ENCODE results near the gene FAM204A. TPM values are rescaled to one million over a fixed set of nuclear protein-coding genes. Genes with fewer than 3 reads are reported as not detected.

FAM204A gene
- polyA plus RNA-seq (2012; ENCODE audit: low read depth, missing spikeins), result 43.8 TPM

DNA sequence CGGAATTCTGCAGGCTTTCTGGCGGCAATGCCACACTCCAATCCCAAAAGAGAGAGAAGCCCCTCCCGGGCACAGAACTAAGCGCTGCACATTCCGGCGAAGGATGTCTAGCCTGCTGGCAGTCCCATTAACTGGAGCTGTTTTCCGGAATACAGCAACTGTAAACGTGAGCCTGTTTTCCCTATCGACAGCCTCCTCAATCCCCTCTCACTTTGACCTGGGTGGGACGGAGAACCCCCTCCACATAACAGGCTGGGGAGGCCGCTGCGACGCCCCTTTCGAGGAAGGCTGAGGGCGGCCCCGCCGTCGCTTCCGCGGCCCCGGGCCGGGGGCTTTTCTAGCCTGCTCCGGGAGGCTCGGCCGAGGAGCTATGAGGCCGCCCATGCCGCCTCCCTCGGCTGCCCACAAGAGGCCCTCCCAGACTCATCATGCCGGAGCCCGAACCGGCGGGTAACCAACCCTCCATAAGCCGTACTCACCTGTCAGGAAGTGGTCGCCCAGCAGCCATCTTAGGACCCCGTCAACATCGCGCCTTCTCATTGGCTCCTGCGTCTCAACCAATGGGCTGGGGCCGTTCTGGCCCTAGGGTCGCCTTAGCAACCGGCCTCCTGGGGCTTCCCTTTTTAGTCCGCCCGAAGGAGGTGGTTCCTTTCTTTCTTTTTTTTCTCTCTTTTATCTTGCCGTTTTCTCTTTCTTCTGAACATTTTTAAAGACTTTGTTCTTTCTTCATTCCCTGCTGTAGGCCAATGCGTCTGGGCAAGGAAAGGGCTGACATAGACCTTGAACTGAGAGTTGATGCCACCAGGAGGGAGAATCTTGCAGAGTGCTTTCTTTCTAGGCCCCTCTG, at the start of gene FAM204A:
FAM204A (minus strand) TSS at position 534 of the 847 bp plus-strand sequence. CDS start 5,909 bp downstream, outside the sequence.
- TF ChIP-seq POLR2AphosphoS5 (IDR thresholded peaks at IDR 0.05; ENCODE audit: low read depth, low read length) (peak; percentile 76), POU2F2 (IDR thresholded peaks at IDR 0.05; ENCODE audit: low read depth, low read length) (peak; percentile 55; the same call in 1 of the 2 replicates), PAX5 (IDR thresholded peaks at IDR 0.05; ENCODE audit: insufficient read depth, low read length, severe bottlenecking) (no peak), POLR2A (IDR thresholded peaks at IDR 0.05; ENCODE audit: low read depth, low read length) (peak; percentile 84), SPI1 (IDR thresholded peaks at IDR 0.05; ENCODE audit: low read depth, low read length) (peak; percentile 86), TAF1 (IDR thresholded peaks at IDR 0.05; ENCODE audit: low read depth, low read length) (peak; percentile 96)
- FAIRE-seq (peak; percentile 95), DNase-seq (ENCODE audit: insufficient read length, low spot score) (peak; percentile 83)

DNA sequence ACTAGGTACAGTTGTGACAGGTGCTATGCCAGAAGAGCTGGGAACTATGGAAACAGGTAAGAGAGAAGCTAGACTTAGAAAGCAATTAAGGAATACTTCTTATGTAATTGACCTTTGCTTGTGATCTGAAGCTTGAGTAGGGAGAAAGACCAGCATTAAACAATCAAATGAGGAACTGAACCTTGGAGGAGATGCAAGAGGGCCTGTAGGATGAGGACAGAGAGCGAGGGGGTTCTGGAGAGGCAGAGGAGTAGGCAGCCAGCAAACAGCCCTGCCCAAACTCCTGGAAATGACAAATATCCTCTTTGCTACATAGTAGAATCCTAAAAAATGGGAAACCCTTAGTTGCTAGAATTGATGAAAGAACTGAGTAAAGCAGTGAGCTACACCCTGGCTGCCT, 41.6 kb upstream of the FAM204A start:
- FAIRE-seq, result no peak
- 0 out of 2 replicates have a peak, but pooled peaks have one; percentile 20 for TF ChIP-seq SPI1 (IDR thresholded peaks at IDR 0.05; ENCODE audit: low read depth, low read length)
- no peak for TF ChIP-seq POLR2A (IDR thresholded peaks at IDR 0.05; ENCODE audit: low read depth, low read length)
- no peak for DNase-seq (ENCODE audit: insufficient read length, low spot score)

DNA sequence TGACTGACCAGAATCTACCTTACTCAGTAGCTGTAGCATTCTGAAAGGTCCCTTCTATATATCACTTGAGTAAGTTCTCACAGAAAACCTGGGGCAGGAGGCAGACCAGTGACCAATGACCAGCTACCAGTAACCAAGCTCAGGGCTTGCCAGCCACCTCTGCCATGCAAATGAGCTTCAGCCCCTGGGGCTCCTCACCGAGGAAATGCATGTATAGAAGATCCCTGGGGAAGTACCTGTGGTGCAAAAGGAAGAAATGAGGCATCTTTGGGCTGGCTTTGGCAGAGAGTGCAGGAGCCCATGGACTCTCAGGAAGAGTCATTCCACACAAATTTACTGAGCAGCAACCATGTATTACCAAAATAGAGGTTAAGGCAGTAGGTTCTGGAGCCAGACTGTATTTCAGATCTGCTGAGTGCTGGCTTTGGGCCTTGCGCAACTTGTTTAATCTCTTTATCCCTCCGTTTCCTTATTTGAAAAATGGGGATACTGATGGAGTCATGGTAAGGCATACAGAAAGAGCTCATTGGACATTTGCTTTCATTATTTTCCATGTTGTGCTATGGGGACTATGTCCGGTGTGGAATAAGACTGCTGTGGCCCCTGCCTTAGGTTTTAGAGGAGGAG, 41.1 kb upstream of the FAM204A start:
- no peak for TF ChIP-seq SPI1 (IDR thresholded peaks at IDR 0.05; ENCODE audit: low read depth, low read length)
- TF ChIP-seq PAX5 (IDR thresholded peaks at IDR 0.05; ENCODE audit: insufficient read depth, low read length, severe bottlenecking), result no peak
- no peak for TF ChIP-seq POLR2A (IDR thresholded peaks at IDR 0.05; ENCODE audit: low read depth, low read length)
- TF ChIP-seq POU2F2 (IDR thresholded peaks at IDR 0.05; ENCODE audit: low read depth, low read length), result no peak
- no peak for TF ChIP-seq TAF1 (IDR thresholded peaks at IDR 0.05; ENCODE audit: low read depth, low read length)
- no peak for TF ChIP-seq POLR2AphosphoS5 (IDR thresholded peaks at IDR 0.05; ENCODE audit: low read depth, low read length)
- DNase-seq (ENCODE audit: insufficient read length, low spot score) (no peak), FAIRE-seq (no peak)

DNA sequence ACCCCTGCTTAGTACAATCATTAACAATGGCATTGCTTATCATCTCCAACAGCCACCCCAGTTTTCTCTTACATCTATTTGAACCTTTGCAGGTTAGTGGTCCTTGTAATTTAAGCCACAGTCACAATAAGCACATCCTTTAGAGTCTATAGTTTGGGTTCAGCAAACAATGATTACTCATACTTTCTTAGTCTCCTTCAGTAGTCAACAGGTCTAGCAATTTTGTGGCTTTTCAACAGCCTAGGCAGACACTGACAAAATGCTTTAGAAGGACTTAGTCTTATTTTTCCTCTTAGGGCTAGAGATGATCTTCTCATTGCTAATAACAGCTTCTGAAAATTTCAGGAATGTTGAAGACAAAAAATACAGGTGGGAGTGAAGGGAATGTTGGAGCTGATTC, 32.3 kb upstream of the FAM204A start:
- TF ChIP-seq TAF1 (IDR thresholded peaks at IDR 0.05; ENCODE audit: low read depth, low read length) (no peak), PAX5 (IDR thresholded peaks at IDR 0.05; ENCODE audit: insufficient read depth, low read length, severe bottlenecking) (no peak), POLR2AphosphoS5 (IDR thresholded peaks at IDR 0.05; ENCODE audit: low read depth, low read length) (no peak), SPI1 (IDR thresholded peaks at IDR 0.05; ENCODE audit: low read depth, low read length) (no peak), POLR2A (IDR thresholded peaks at IDR 0.05; ENCODE audit: low read depth, low read length) (no peak), POU2F2 (IDR thresholded peaks at IDR 0.05; ENCODE audit: low read depth, low read length) (no peak)
- no peak for FAIRE-seq
- no peak for DNase-seq (ENCODE audit: insufficient read length, low spot score)

DNA sequence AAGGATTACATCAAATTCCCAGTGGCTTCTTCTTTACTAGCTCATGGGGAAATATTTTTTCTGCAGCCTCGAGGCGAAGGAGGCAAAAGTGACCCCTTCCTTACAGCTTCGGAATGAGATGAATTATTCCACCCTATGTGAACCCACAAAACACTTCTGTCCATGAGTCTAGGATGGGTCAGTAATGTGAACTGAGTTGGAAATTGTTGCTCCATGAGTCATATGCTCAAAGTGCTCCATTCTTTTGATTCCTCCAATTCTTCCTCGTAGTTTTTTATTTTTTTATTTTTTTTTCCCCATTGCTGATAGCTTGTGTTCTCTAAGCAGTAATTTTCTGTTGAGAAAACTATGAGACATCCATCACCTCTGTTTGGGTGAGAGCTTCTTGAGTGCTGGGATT, 31.7 kb upstream of the FAM204A start:
- TF ChIP-seq SPI1 (IDR thresholded peaks at IDR 0.05; ENCODE audit: low read depth, low read length) (no peak), PAX5 (IDR thresholded peaks at IDR 0.05; ENCODE audit: insufficient read depth, low read length, severe bottlenecking) (no peak), POU2F2 (IDR thresholded peaks at IDR 0.05; ENCODE audit: low read depth, low read length) (no peak), POLR2A (IDR thresholded peaks at IDR 0.05; ENCODE audit: low read depth, low read length) (no peak), TAF1 (IDR thresholded peaks at IDR 0.05; ENCODE audit: low read depth, low read length) (no peak), POLR2AphosphoS5 (IDR thresholded peaks at IDR 0.05; ENCODE audit: low read depth, low read length) (no peak)
- DNase-seq (ENCODE audit: insufficient read length, low spot score) (no peak), FAIRE-seq (no peak)

DNA sequence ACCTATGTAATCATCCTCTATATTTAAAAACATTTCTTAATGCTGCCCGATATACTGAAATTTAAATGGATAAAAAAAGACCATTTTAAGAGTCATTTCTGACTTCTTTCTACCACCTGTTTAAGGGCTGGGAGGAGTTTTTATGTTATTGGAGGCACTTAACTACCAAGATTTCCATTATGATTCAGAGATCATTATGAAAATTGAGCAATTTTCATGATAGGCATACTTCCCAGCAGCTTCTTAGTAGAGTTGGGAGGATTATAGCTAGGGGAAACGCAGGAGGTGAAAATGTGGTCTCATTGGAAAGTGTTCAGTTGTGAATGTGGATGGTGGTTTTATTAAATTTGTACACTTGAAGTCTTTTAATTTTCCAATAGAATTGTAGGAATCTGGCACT, 28.4 kb upstream of the FAM204A start:
- no peak for TF ChIP-seq POLR2AphosphoS5 (IDR thresholded peaks at IDR 0.05; ENCODE audit: low read depth, low read length)
- TF ChIP-seq SPI1 (IDR thresholded peaks at IDR 0.05; ENCODE audit: low read depth, low read length), result no peak
- TF ChIP-seq TAF1 (IDR thresholded peaks at IDR 0.05; ENCODE audit: low read depth, low read length), result no peak
- TF ChIP-seq POLR2A (IDR thresholded peaks at IDR 0.05; ENCODE audit: low read depth, low read length), result no peak
- TF ChIP-seq PAX5 (IDR thresholded peaks at IDR 0.05; ENCODE audit: insufficient read depth, low read length, severe bottlenecking), result no peak
- no peak for TF ChIP-seq POU2F2 (IDR thresholded peaks at IDR 0.05; ENCODE audit: low read depth, low read length)
- DNase-seq (ENCODE audit: insufficient read length, low spot score) (no peak), FAIRE-seq (no peak)

DNA sequence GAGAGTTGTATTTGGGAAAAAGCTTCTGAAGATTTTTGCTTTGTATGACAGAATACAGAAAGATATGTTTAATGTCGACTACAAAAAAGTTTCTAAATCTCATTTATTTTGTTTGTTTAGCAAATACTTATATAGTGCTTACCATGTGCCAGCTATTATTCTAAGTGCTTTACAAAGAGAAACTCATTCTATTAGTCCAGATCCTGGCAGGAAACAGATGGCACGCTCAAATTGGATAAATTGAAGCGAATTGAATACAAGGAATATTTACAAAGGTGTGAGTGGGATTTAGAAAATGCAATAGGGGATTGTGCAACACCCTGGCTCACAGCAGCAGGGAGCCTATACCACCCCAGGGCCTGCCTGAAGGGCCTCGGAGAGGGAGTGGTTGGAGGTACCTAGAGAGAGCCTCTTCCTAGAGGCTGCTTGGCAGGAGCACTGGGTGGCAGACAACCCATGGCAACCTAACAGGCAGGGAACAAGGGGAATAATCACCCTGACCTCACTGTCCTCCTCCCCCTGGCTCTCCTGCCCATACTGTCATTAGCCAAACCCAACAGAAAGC, 27.6 kb upstream of the FAM204A start:
- FAIRE-seq (no peak), DNase-seq (ENCODE audit: insufficient read length, low spot score) (no peak)
- TF ChIP-seq POU2F2 (IDR thresholded peaks at IDR 0.05; ENCODE audit: low read depth, low read length), result no peak
- no peak for TF ChIP-seq PAX5 (IDR thresholded peaks at IDR 0.05; ENCODE audit: insufficient read depth, low read length, severe bottlenecking)
- no peak for TF ChIP-seq SPI1 (IDR thresholded peaks at IDR 0.05; ENCODE audit: low read depth, low read length)
- no peak for TF ChIP-seq POLR2AphosphoS5 (IDR thresholded peaks at IDR 0.05; ENCODE audit: low read depth, low read length)
- no peak for TF ChIP-seq TAF1 (IDR thresholded peaks at IDR 0.05; ENCODE audit: low read depth, low read length)
- no peak for TF ChIP-seq POLR2A (IDR thresholded peaks at IDR 0.05; ENCODE audit: low read depth, low read length)

DNA sequence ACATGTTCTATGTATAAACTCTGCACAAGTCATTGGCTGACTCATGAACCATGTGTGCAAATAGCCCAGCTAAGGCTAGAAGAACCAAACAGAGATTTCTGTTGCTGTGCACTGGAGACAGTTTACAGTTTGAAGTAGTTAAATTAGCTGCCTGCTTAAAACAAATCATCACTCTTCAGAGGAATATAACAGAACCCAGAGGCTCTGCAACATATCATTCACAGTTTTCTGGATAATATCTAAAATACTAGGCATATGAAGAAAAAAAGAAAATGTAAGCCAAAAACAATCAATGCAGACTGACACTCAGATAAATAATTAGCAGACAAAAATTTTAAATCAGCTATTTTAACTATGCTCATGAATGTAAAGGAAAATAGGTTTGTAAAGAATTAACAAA, 23.6 kb upstream of the FAM204A start:
- TF ChIP-seq POU2F2 (IDR thresholded peaks at IDR 0.05; ENCODE audit: low read depth, low read length), result no peak
- no peak for TF ChIP-seq SPI1 (IDR thresholded peaks at IDR 0.05; ENCODE audit: low read depth, low read length)
- no peak for TF ChIP-seq TAF1 (IDR thresholded peaks at IDR 0.05; ENCODE audit: low read depth, low read length)
- TF ChIP-seq POLR2AphosphoS5 (IDR thresholded peaks at IDR 0.05; ENCODE audit: low read depth, low read length), result no peak
- no peak for TF ChIP-seq PAX5 (IDR thresholded peaks at IDR 0.05; ENCODE audit: insufficient read depth, low read length, severe bottlenecking)
- TF ChIP-seq POLR2A (IDR thresholded peaks at IDR 0.05; ENCODE audit: low read depth, low read length), result no peak
- FAIRE-seq (no peak), DNase-seq (ENCODE audit: insufficient read length, low spot score) (no peak)

DNA sequence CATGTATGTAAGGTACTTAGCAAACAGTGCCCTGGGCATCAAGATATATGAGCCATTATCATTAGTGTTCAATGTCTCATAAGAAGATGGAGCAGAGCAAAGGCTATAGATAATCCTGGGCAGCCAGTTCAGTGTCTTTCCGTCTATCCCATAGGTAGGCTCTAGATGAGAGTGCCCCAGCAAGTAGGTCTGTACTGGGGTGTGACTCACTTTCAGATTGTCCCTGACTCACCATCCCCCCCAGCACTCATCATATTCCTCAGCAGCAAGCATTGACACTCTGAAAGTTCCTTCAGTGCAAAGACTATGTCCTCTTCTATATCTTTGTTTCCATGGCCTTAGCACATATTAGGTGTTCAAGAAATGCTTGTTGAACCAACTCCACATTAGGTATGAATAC, 20.0 kb upstream of the FAM204A start:
- FAIRE-seq (no peak), DNase-seq (ENCODE audit: insufficient read length, low spot score) (no peak)
- no peak for TF ChIP-seq PAX5 (IDR thresholded peaks at IDR 0.05; ENCODE audit: insufficient read depth, low read length, severe bottlenecking)
